Activated naive CD8-positive, alpha-beta T cell treated with anti-CD3 and anti-CD28 coated beads, Interleukin-2, amount 50 U/mL, for 16 hours (primary cell): ENCODE data around the gene KRTAP5-1.

Experiments used
- DNase-seq: peaks from one replicate; pipeline ENCODE4 v3.0.0-alpha.2; 2020; ENCODE audit warnings: low read depth, low spot score

KRTAP5-1 gene

GRCh38 chr11:1545432-1545831 is 39.7 kb downstream of the KRTAP5-1 start:
- DNase-seq, result no peak

- no peak for DNase-seq
These were observed 40.5 kb downstream of the KRTAP5-1 start for GRCh38 chr11:1544536-1544935.

GRCh38 chr11:1543606-1544263 is 41.3 kb downstream of the KRTAP5-1 start:
- DNase-seq, result no peak

GRCh38 chr11:1542267-1542666 is 42.8 kb downstream of the KRTAP5-1 start:
- DNase-seq, result no peak

GRCh38 chr11:1541474-1542204 is 43.4 kb downstream of the KRTAP5-1 start:
- no peak for DNase-seq

- DNase-seq, result no peak
These were observed 45.0 kb downstream of the KRTAP5-1 start for GRCh38 chr11:1540074-1540473.

GRCh38 chr11:1538153-1538552 is 46.9 kb downstream of the KRTAP5-1 start:
- DNase-seq, result no peak

GRCh38 chr11:1536065-1536843 is 48.8 kb downstream of the KRTAP5-1 start:
- DNase-seq, result no peak

- no peak for DNase-seq
These were observed 50.4 kb downstream of the KRTAP5-1 start for GRCh38 chr11:1534682-1535081.
